HPDE6-E6E7 (cell line): Measurements from ENCODE around the gene ORC5.
"Not testable (repeated sequence)": the region's sequence is repeated elsewhere in the genome, so short reads cannot be mapped to it uniquely, and the experiment has no call there.

Experiments used
- DNase-seq: peaks from one replicate; pipeline ENCODE4 v3.0.0; 2011; ENCODE audit warnings: missing footprints; ENCODE audit errors: extremely low spot score

Gene ORC5

GRCh38 chr7:104192434-104192833 is 15.4 kb downstream of the ORC5 start:
- DNase-seq, result no peak

DNA sequence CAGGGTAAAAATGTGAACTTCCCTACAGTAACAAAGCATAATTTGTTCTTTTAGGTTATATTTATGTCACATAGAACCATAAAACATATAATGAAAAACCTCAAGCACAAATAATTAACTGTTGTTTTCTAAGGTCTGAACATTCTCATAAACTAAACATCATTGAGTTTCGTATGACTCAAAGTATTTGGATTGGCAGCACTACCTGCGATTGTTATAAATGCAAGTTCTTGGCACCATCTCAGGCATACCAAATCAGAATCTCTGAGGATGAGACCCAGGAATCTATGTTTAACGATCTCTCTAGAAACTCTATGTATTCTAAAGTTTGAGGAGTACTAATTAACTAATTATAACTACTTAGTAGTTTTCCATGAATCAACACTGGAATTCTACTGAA is 22.5 kb downstream of the ORC5 start:
- DNase-seq, result no peak

- no peak for DNase-seq
Measured at GRCh38 chr7:104179178-104179577, 28.6 kb downstream of the ORC5 start.

DNA sequence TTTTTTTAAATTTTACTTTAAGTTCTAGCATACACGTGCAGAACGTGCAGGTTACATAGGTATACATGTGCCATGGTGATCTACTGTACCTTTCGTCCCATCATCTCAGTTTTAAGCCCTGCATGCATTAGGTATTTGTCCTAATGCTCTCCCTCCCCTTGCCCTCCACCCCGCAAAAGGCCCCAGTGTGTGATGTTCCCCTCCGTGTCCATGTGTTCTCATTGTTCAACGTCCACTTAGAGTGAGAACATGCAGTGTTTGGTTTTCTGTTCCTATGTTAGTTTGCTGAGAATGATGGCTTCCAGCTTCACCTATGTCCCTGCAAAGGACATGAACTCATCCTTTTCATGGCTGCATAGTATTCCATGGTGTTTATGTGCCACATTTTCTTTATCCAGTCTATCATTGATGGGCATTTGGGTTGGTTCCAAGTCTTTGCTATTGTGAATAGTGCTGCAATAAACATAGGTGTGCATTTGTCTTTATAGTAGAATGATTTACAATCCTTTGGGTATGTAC is 30.2 kb downstream of the ORC5 start:
- DNase-seq, result not testable (repeated sequence)

DNA sequence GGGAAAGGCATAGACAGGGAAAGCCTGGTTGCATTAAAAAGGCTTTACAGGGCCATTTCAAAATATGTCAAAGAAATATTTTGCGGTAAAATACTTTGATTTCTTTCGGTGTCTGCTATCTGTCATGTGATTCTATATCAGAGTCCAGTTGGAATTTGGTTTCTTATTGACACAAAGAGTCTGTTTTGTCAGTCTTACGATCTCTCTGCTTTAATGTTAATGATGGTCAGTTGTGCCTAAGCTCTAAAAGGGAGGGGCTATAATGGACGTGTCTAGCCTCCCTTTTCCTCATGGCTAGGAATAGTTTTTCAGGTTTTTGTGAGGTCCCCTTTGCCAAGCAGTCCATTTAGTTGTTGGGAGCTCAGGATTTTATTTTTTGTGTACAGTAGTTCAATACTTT is 31.5 kb downstream of the ORC5 start:
- no peak for DNase-seq

DNA sequence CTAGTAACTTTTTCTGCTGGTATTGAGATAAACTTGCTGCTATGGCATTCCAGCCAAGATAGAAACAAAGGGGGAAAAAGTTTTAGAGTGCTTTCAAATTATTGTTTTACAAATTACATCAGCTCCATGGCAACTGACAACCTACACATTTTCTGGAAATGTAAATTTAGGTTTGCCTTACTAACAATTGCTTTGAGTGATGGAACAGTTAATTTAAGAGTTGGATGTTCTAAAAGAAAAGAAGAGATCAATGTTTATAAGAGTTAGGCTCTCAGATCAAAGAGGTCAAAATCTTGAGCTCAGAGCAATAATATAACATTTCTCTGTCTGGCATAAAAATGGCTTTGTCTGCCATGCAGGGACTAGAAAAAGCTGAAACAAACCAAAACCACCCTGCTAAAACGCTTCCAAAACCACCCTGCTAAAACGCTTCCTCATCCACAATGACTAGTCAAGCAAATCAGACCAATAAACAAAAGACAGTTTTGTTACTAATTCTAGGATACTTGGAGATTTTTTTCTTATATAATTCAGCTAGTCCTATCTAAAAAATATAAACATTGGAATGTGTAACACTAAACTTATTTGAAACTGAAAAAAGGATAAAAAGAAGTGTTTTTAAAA is 32.3 kb downstream of the ORC5 start:
- no peak for DNase-seq

- DNase-seq, result no peak
Measured at GRCh38 chr7:104174798-104175197, 33.0 kb downstream of the ORC5 start.

DNA sequence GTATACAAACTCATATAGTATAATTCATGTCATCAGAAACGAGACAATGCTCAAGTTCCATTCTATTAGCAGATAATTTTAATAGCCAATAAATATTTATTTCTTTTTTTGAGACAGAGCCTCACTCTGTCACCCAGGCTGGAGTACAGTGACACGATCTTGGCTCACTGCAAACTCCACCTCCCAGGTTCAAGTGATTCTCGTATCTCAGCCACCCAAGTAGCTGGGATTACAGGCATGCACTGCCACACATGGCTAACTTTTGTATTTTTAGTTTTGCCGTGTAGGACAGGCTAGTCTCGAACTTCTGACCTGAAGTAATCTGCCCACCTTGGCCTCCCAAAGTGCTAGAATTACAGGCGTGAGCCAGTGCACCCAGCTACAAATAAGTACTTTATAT is 45.7 kb downstream of the ORC5 start:
- DNase-seq, result no peak

DNA sequence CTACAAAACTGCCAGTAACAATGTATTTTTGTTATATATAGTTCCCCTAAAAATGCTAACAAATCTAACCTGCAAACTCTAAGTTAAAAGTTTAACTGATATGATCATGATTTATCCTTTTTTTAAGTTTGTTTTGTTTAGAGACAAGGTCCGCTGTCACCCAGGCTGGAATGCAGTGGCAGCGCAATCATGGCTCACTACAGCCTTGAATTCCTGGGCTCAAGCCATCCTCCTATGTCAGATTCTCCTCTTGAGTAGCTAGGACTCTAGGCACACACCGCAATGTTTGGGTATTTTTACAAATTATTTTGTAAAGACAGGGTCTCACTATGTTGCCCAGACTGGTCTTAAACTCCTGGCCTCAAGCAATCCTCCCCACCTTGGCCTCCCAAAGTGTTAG is 46.6 kb downstream of the ORC5 start:
- DNase-seq, result no peak

DNA sequence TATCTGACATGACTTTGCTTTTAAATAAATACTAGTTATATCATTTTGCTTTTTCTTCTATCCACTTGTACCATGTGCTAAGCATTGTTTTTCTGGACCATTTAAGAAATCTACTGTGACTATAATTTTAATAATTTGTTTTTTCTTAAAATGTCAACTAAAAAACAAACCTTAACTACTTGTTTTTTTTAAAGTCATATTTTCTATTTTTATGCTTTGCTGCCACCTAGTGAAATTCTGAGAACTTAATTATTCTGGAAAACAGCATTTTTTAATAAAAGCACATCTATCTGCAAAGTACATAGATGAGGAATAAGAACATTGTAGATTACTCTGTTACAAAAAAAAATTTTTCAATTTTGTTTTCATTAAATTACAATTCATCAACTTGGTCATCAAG is 47.4 kb downstream of the ORC5 start:
- no peak for DNase-seq

GRCh38 chr7:104156842-104157277 is 51.0 kb downstream of the ORC5 start:
- no peak for DNase-seq

DNA sequence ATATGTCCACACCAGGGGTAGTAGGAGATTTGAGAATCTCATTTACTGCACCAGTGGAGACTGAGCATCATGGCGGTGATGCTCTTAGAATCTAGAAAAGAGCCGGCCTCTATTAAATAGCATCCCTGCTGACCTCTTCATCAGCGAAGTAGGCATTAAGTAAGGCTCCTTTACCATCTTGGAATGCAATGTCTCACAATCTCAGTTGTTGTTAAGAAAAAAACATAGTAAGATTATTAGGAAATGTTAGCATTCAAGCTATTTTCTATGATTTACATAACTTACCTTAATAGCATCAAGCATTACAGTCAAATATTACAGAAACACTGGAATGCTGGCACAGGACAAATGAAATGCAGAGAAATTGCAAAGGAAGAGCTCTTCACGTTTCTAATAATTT is 54.5 kb downstream of the ORC5 start:
- DNase-seq, result no peak

GRCh38 chr7:104152468-104152867 is 55.3 kb downstream of the ORC5 start:
- DNase-seq, result no peak

DNA sequence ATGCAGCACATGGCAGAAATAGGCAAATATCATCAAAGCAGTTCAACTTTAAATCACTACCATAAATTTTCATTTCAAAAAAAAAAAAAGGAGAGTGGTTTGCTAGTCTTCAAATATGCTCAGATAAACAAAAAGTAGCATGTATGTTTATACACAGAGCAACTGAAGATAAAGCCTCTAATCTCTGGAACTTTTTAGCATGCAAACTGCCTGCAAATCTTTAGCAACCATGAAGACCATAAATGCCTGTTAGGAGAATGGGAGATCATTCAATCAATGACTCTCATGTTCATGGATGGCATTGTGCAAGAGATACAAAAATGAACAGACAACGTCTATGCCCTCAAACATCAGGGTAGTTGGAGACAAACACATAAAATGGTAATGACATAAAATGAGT is 57.3 kb downstream of the ORC5 start:
- DNase-seq, result no peak

GRCh38 chr7:104149822-104150221 is 58.0 kb downstream of the ORC5 start:
- DNase-seq, result no peak

DNA sequence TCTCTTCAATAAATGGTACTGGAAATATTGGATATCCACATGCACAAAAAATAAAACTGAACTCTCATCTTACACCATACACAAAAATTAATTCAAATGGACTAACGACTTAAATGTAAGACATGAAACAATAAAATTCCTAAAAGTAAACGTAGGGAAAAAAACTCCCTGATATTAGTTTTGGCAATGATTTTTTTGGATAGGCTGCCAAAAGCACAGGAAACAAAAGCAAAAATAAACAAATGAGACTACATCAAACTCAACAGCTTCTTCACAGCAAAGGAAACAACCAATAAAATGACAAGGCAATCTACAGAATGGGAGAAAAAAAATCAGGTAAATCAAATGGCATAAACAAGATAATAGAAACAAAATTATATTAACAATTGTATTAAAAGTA is 65.7 kb downstream of the ORC5 start:
- DNase-seq, result no peak

DNA sequence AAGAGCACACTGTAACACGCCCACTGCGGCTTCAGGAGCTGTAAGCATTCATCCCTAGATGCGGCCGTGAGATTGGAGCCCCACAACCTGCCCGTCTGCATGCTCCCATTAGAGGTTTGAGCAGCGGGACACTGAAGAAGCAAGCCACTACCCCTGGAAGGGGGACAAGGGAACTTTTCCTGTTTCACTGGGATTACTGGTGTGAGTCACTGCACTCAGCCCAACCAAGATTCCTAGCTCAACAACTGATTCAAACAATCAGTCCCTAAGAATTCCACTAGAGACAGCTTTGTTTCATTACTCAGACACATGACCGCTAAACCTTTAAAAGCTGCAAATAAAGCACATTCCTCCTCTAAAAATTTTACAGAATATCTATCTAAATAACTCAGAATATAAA is 69.8 kb downstream of the ORC5 start:
- no peak for DNase-seq

DNA sequence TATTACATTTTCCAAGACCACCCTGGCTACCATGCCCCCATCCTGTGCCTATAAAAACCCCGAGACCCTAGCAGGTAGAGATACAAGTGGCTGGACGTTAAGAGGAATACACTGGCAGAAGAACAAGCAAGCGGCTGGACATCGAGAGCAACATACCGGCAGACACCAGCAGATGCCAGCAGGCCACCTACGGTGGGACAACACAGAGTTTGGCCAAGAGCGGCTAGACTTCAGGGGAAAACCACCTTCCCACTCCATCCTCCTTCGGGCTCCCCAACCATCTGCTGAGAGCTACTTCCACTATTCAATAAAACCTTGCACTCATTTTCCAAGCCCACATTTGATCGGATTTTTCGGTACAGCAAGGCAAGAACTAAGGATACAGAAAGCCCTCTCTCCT is 70.3 kb downstream of the ORC5 start:
- no peak for DNase-seq

- no peak for DNase-seq
Measured at GRCh38 chr7:104136981-104137380, 70.8 kb downstream of the ORC5 start.

- DNase-seq, result no peak
Measured at GRCh38 chr7:104136561-104136960, 71.3 kb downstream of the ORC5 start.

GRCh38 chr7:104135760-104136558 is 71.9 kb downstream of the ORC5 start:
- no peak for DNase-seq

GRCh38 chr7:104133238-104133637 is 74.6 kb downstream of the ORC5 start:
- no peak for DNase-seq

GRCh38 chr7:104130726-104131125 is 77.1 kb downstream of the ORC5 start:
- peak; percentile 57 for DNase-seq
